22Rv1 (cell line): ENCODE data around the gene FEN1.

Source experiments
- ZFX ChIP-seq: fragments of 450-650 bp; IDR thresholded peaks from 2 replicates; pipeline ENCODE4 v1.6.1; 2017; ENCODE audit warnings: antibody characterized with exemption, borderline replicate concordance
- TF ChIP-seq, protein P1 (sequence below): fragments of 450-650 bp; IDR thresholded peaks from 2 replicates; pipeline ENCODE4 v1.5.1; 2017; ENCODE audit warnings: mild to moderate bottlenecking

DNA sequence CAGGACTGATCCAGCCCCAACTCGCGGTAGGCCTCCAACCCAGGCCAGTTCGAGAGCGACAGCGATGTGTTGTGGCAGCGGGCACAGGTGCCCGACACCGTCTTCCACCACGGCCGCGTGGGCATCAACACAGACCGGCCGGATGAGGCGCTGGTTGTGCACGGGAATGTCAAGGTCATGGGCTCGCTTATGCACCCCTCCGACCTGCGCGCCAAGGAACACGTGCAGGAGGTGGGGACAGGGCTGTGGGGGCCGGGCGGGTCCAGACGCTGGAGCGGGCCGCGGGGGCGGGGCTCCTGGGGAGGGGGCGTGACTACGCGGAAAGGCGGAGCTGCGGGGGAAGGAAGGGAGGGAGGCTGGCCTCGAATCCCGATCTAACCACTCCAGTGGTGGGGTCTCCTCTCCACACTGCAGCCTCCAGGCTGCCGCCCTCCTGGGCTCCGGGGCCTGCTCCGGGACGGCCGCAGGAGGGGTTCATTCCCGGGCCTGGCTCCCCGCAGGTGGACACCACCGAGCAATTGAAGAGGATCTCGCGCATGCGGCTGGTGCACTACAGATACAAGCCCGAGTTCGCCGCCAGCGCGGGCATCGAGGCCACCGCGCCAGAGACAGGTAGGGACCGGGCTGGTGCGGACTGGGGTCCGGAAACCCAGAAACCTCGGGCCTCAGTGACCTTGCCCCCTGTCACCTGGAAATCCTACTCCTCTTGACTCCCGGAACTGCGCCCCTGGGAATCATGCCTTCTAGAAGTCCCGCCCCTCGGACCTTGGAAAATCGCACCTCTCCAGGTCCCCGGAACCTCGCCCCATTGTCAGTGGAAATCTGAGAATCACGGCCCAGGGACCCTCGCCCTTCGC, 15.2 kb upstream of the FEN1 start:
- TF ChIP-seq, protein P1, sequence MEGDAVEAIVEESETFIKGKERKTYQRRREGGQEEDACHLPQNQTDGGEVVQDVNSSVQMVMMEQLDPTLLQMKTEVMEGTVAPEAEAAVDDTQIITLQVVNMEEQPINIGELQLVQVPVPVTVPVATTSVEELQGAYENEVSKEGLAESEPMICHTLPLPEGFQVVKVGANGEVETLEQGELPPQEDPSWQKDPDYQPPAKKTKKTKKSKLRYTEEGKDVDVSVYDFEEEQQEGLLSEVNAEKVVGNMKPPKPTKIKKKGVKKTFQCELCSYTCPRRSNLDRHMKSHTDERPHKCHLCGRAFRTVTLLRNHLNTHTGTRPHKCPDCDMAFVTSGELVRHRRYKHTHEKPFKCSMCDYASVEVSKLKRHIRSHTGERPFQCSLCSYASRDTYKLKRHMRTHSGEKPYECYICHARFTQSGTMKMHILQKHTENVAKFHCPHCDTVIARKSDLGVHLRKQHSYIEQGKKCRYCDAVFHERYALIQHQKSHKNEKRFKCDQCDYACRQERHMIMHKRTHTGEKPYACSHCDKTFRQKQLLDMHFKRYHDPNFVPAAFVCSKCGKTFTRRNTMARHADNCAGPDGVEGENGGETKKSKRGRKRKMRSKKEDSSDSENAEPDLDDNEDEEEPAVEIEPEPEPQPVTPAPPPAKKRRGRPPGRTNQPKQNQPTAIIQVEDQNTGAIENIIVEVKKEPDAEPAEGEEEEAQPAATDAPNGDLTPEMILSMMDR, result no peak
- TF ChIP-seq ZFX, result no peak
